Measurements from ENCODE around the gene HIBCH. TPM values are rescaled to one million over a fixed set of nuclear protein-coding genes. Genes with fewer than 3 reads are reported as not detected.

Gene HIBCH
- total and polyA plus RNA-seq, 4 experiments from 2014 or later: 19.3 to 22.3 (median 19.8) TPM

- peaks cover 0 to 3% (median 0%) of the 10 kb centered on the region in 8 donors for H3K9me3 Mint-ChIP-seq
- CTCF ChIA-PET (ENCODE audit: partially characterized antibody): no interaction called here
- POLR2A ChIA-PET (ENCODE audit: partially characterized antibody): no interaction called here
- H3K36me3 Mint-ChIP-seq: peaks cover 22 to 49% of the 10 kb centered on the region in 2 donors
- no peaks in the 10 kb centered on the region for H3K27me3 Mint-ChIP-seq
- no peaks in the 10 kb centered on the region for H3K9me3 ChIP-seq (ENCODE audit: control insufficient read depth in 1 of 2, low read length in 2 of 2)
- DNase-seq: no peak
- no peaks in the 10 kb centered on the region for H3K4me1 ChIP-seq (ENCODE audit: insufficient read depth, low read length)
- no peak overlapping the region for H3K4me3 ChIP-seq (ENCODE audit: low read length in 2 of 2)
- no peaks in the 10 kb centered on the region for H3K4me1 Mint-ChIP-seq
- H3K36me3 ChIP-seq (ENCODE audit: insufficient read depth, low read length): no peaks in the 10 kb centered on the region
- no peak overlapping the region for H3K27ac ChIP-seq (ENCODE audit: low read depth, low read length)
- no peak overlapping the region for H3K4me3 Mint-ChIP-seq
- H3K27me3 ChIP-seq (ENCODE audit: insufficient read depth, low read length): no peaks in the 10 kb centered on the region
- intact Hi-C loops (cut with micrococcal nuclease): no loop called here
- no peak overlapping the region for H3K27ac Mint-ChIP-seq
These were observed 122.4 kb downstream of the HIBCH start for GRCh38 chr2:190197143-190197720.

GRCh38 chr2:190190507-190191162 lies 129.0 kb downstream of the HIBCH start:
- Histone ChIP-seq H3K4me1 (ENCODE audit: insufficient read depth, low read length) (no peaks in the 10 kb centered on the region), H3K27me3 (ENCODE audit: insufficient read depth, low read length) (no peaks in the 10 kb centered on the region), H3K9me3 (ENCODE audit: control insufficient read depth in 1 of 2, low read length in 2 of 2) (no peaks in the 10 kb centered on the region), H3K27ac (ENCODE audit: low read depth, low read length) (no peak overlapping the region), H3K4me3 (ENCODE audit: low read length in 2 of 2) (no peak overlapping the region), H3K36me3 (ENCODE audit: insufficient read depth, low read length) (no peaks in the 10 kb centered on the region)
- H3K36me3 Mint-ChIP-seq: peaks cover 0 to 4% of the 10 kb centered on the region in 2 donors
- H3K4me3 Mint-ChIP-seq: no peak overlapping the region
- ChIA-PET POLR2A (ENCODE audit: partially characterized antibody) (no interaction called here), CTCF (ENCODE audit: partially characterized antibody) (no interaction called here)
- H3K9me3 Mint-ChIP-seq: no peaks in the 10 kb centered on the region
- intact Hi-C loops (cut with micrococcal nuclease): no loop called here
- H3K4me1 Mint-ChIP-seq: no peaks in the 10 kb centered on the region
- DNase-seq: no peak
- H3K27me3 Mint-ChIP-seq: no peaks in the 10 kb centered on the region
- H3K27ac Mint-ChIP-seq: no peak overlapping the region

- Mint-ChIP-seq H3K4me1 (no peaks in the 10 kb centered on the region), H3K27me3 (peaks cover 0 to 2% of the 10 kb centered on the region in 2 donors), H3K9me3 (no peaks in the 10 kb centered on the region), H3K36me3 (no peaks in the 10 kb centered on the region), H3K27ac (no peak overlapping the region), H3K4me3 (no peak overlapping the region)
- H3K9me3 ChIP-seq (ENCODE audit: control insufficient read depth in 1 of 2, low read length in 2 of 2): no peaks in the 10 kb centered on the region
- intact Hi-C loops (cut with micrococcal nuclease): no loop called here
- no peak overlapping the region for H3K27ac ChIP-seq (ENCODE audit: low read depth, low read length)
- H3K27me3 ChIP-seq (ENCODE audit: insufficient read depth, low read length): no peaks in the 10 kb centered on the region
- no peak overlapping the region for H3K4me3 ChIP-seq (ENCODE audit: low read length in 2 of 2)
- no peak for DNase-seq
- H3K4me1 ChIP-seq (ENCODE audit: insufficient read depth, low read length): no peaks in the 10 kb centered on the region
- H3K36me3 ChIP-seq (ENCODE audit: insufficient read depth, low read length): no peaks in the 10 kb centered on the region
- ChIA-PET POLR2A (ENCODE audit: partially characterized antibody) (interaction anchor here (0.5 kb wide), 1 partner anchor 121 kb away, joined by 3 read pairs; no protein-coding TSS in a partner anchor), CTCF (ENCODE audit: partially characterized antibody) (no interaction called here)
These were observed 131.3 kb downstream of the HIBCH start for GRCh38 chr2:190188289-190188688.

GRCh38 chr2:190186238-190186637 lies 133.4 kb downstream of the HIBCH start:
- Mint-ChIP-seq H3K27me3 (peaks cover 0 to 6% of the 10 kb centered on the region in 2 donors), H3K36me3 (no peaks in the 10 kb centered on the region), H3K27ac (no peak overlapping the region), H3K4me3 (no peak overlapping the region), H3K9me3 (no peaks in the 10 kb centered on the region), H3K4me1 (peaks cover 0 to 3% (median 2%) of the 10 kb centered on the region in 4 donors)
- H3K27ac ChIP-seq (ENCODE audit: low read depth, low read length): no peak overlapping the region
- no peak for DNase-seq
- no peaks in the 10 kb centered on the region for H3K4me1 ChIP-seq (ENCODE audit: insufficient read depth, low read length)
- no peaks in the 10 kb centered on the region for H3K27me3 ChIP-seq (ENCODE audit: insufficient read depth, low read length)
- no peak overlapping the region for H3K4me3 ChIP-seq (ENCODE audit: low read length in 2 of 2)
- CTCF ChIA-PET (ENCODE audit: partially characterized antibody): no interaction called here
- intact Hi-C loops (cut with micrococcal nuclease): no loop called here
- H3K9me3 ChIP-seq (ENCODE audit: control insufficient read depth in 1 of 2, low read length in 2 of 2): no peaks in the 10 kb centered on the region
- no peaks in the 10 kb centered on the region for H3K36me3 ChIP-seq (ENCODE audit: insufficient read depth, low read length)
- POLR2A ChIA-PET (ENCODE audit: partially characterized antibody): no interaction called here

- H3K4me3 Mint-ChIP-seq: no peak overlapping the region
- intact Hi-C loops (cut with micrococcal nuclease): no loop called here
- peaks cover 2 to 5% (median 5%) of the 10 kb centered on the region in 4 donors for H3K4me1 Mint-ChIP-seq
- ChIA-PET CTCF (ENCODE audit: partially characterized antibody) (no interaction called here), POLR2A (ENCODE audit: partially characterized antibody) (no interaction called here)
- H3K9me3 Mint-ChIP-seq: no peaks in the 10 kb centered on the region
- no peak overlapping the region for H3K4me3 ChIP-seq (ENCODE audit: low read length in 2 of 2)
- H3K27ac ChIP-seq (ENCODE audit: low read depth, low read length): no peak overlapping the region
- no peak overlapping the region for H3K27ac Mint-ChIP-seq
- H3K9me3 ChIP-seq (ENCODE audit: control insufficient read depth in 1 of 2, low read length in 2 of 2): no peaks in the 10 kb centered on the region
- no peak for DNase-seq
- H3K4me1 ChIP-seq (ENCODE audit: insufficient read depth, low read length): no peaks in the 10 kb centered on the region
- no peaks in the 10 kb centered on the region for H3K27me3 ChIP-seq (ENCODE audit: insufficient read depth, low read length)
- no peaks in the 10 kb centered on the region for H3K36me3 Mint-ChIP-seq
- H3K36me3 ChIP-seq (ENCODE audit: insufficient read depth, low read length): no peaks in the 10 kb centered on the region
- peaks cover 0 to 9% of the 10 kb centered on the region in 2 donors for H3K27me3 Mint-ChIP-seq
These were observed 134.2 kb downstream of the HIBCH start for GRCh38 chr2:190185380-190185779.

- peaks cover 6 to 14% of the 10 kb centered on the region in 2 donors for H3K27me3 Mint-ChIP-seq
- no peak for DNase-seq
- POLR2A ChIA-PET (ENCODE audit: partially characterized antibody): no interaction called here
- no peaks in the 10 kb centered on the region for H3K9me3 Mint-ChIP-seq
- H3K4me3 ChIP-seq (ENCODE audit: low read length in 2 of 2): no peak overlapping the region
- H3K9me3 ChIP-seq (ENCODE audit: control insufficient read depth in 1 of 2, low read length in 2 of 2): no peaks in the 10 kb centered on the region
- peaks cover 6 to 12% (median 9%) of the 10 kb centered on the region in 4 donors for H3K4me1 Mint-ChIP-seq
- no peaks in the 10 kb centered on the region for H3K36me3 ChIP-seq (ENCODE audit: insufficient read depth, low read length)
- peaks cover 5% of the 10 kb centered on the region for H3K27me3 ChIP-seq (ENCODE audit: insufficient read depth, low read length)
- H3K27ac Mint-ChIP-seq: no peak overlapping the region
- no peaks in the 10 kb centered on the region for H3K4me1 ChIP-seq (ENCODE audit: insufficient read depth, low read length)
- H3K27ac ChIP-seq (ENCODE audit: low read depth, low read length): no peak overlapping the region
- CTCF ChIA-PET (ENCODE audit: partially characterized antibody): no interaction called here
- no peak overlapping the region for H3K4me3 Mint-ChIP-seq
- H3K36me3 Mint-ChIP-seq: no peaks in the 10 kb centered on the region
- intact Hi-C loops (cut with micrococcal nuclease): no loop called here
These were observed 135.2 kb downstream of the HIBCH start for GRCh38 chr2:190184460-190184859.

- intact Hi-C loops (cut with micrococcal nuclease): no loop called here
- H3K36me3 ChIP-seq (ENCODE audit: insufficient read depth, low read length): no peaks in the 10 kb centered on the region
- no peaks in the 10 kb centered on the region for H3K9me3 Mint-ChIP-seq
- no peak overlapping the region for H3K27ac Mint-ChIP-seq
- no peaks in the 10 kb centered on the region for H3K9me3 ChIP-seq (ENCODE audit: control insufficient read depth in 1 of 2, low read length in 2 of 2)
- H3K27me3 Mint-ChIP-seq: peaks cover 7 to 19% of the 10 kb centered on the region in 2 donors
- H3K27me3 ChIP-seq (ENCODE audit: insufficient read depth, low read length): peaks cover 5% of the 10 kb centered on the region
- POLR2A ChIA-PET (ENCODE audit: partially characterized antibody): no interaction called here
- H3K4me3 ChIP-seq (ENCODE audit: low read length in 2 of 2): no peak overlapping the region
- DNase-seq: no peak
- peaks cover 0 to 3% of the 10 kb centered on the region in 2 donors for H3K36me3 Mint-ChIP-seq
- no peak overlapping the region for H3K4me3 Mint-ChIP-seq
- H3K27ac ChIP-seq (ENCODE audit: low read depth, low read length): no peak overlapping the region
- no peaks in the 10 kb centered on the region for H3K4me1 ChIP-seq (ENCODE audit: insufficient read depth, low read length)
- peaks cover 6 to 13% (median 9%) of the 10 kb centered on the region in 4 donors for H3K4me1 Mint-ChIP-seq
- CTCF ChIA-PET (ENCODE audit: partially characterized antibody): no interaction called here
These were observed 136.1 kb downstream of the HIBCH start for GRCh38 chr2:190183539-190183938.

Data from CD4-positive, alpha-beta memory T cell (primary cell).